ENCODE results near the gene CCDC33.

Gene CCDC33

GRCh38 chr15:74235962-74236361, at the start of gene CCDC33:
Gene CCDC33 (plus strand): TSS chr15:74236326. CDS start chr15:74236720, 394 bp downstream.
- DNase-seq = no peak

- no peak for DNase-seq
Measured at GRCh38 chr15:74188216-74188615, 47.9 kb upstream of the CCDC33 start.

- DNase-seq = no peak
Measured at GRCh38 chr15:74191798-74192197, 44.3 kb upstream of the CCDC33 start.

GRCh38 chr15:74192751-74193150, 43.4 kb upstream of the CCDC33 start:
- no peak for DNase-seq

GRCh38 chr15:74193299-74193718, 42.8 kb upstream of the CCDC33 start:
- no peak for DNase-seq

GRCh38 chr15:74193905-74194304, 42.2 kb upstream of the CCDC33 start:
- DNase-seq = no peak

- DNase-seq = no peak
Measured at GRCh38 chr15:74194572-74195559, 41.3 kb upstream of the CCDC33 start.

- no peak for DNase-seq
Measured at GRCh38 chr15:74196175-74196574, 40.0 kb upstream of the CCDC33 start.

GRCh38 chr15:74197176-74197965, 38.8 kb upstream of the CCDC33 start:
- DNase-seq = no peak

GRCh38 chr15:74199297-74199652, 36.9 kb upstream of the CCDC33 start:
- DNase-seq = no peak

GRCh38 chr15:74200412-74200815, 35.7 kb upstream of the CCDC33 start:
- no peak for DNase-seq

- DNase-seq = no peak
Measured at GRCh38 chr15:74200871-74201419, 35.2 kb upstream of the CCDC33 start.

GRCh38 chr15:74201710-74202420, 34.3 kb upstream of the CCDC33 start:
- no peak for DNase-seq

- no peak for DNase-seq
Measured at GRCh38 chr15:74202452-74203401, 33.4 kb upstream of the CCDC33 start, which contains the start of gene STRA6. Gene STRA6 (minus strand): TSS chr15:74202787. CDS start chr15:74202267, 520 bp downstream.

GRCh38 chr15:74203914-74204431, 32.2 kb upstream of the CCDC33 start:
- no peak for DNase-seq

GRCh38 chr15:74205582-74205947, 30.6 kb upstream of the CCDC33 start:
- no peak for DNase-seq

GRCh38 chr15:74206801-74207281, 29.3 kb upstream of the CCDC33 start:
- DNase-seq = no peak

GRCh38 chr15:74207652-74208440, 28.3 kb upstream of the CCDC33 start:
- no peak for DNase-seq

- DNase-seq = no peak
Measured at GRCh38 chr15:74208496-74208895, 27.6 kb upstream of the CCDC33 start.

GRCh38 chr15:74208901-74209559, 27.1 kb upstream of the CCDC33 start:
- no peak for DNase-seq
